ENCODE measurements around the gene PCDHGA3. TPM values are rescaled to one million over a fixed set of nuclear protein-coding genes. Genes with fewer than 3 reads are reported as not detected.

Gene PCDHGA3
- polyA plus RNA-seq, 3 donors = not detected

DNA sequence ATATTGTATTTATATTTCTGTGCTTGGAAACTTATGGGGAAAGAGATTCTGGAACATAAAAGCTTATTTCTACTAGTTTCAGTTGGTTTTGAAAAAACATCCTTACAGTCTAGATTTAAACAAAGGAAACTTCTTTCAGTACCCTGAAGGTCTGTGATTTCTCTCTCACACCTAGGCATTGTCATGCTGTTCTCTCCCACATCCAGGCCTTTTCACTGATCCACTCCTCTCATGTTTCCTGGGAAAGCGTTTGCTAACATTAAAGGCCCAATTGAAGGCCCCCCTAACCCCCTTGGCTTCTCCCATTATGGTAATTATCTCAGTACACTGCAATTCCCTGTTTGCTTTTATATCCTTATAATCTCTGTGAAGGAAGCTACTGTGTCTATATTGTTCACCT, 856 bp upstream of the PCDHGA3 start:
- peaks cover 48 to 86% (median 80%) of the 10 kb centered on the region in 7 donors for H3K9me3 Mint-ChIP-seq
- intact Hi-C loops (cut with micrococcal nuclease) = no loop called here
- peaks cover 38 to 74% (median 64%) of the 10 kb centered on the region in 3 donors for H3K27me3 Mint-ChIP-seq (ENCODE audit: low read depth in 3 of 3)

DNA sequence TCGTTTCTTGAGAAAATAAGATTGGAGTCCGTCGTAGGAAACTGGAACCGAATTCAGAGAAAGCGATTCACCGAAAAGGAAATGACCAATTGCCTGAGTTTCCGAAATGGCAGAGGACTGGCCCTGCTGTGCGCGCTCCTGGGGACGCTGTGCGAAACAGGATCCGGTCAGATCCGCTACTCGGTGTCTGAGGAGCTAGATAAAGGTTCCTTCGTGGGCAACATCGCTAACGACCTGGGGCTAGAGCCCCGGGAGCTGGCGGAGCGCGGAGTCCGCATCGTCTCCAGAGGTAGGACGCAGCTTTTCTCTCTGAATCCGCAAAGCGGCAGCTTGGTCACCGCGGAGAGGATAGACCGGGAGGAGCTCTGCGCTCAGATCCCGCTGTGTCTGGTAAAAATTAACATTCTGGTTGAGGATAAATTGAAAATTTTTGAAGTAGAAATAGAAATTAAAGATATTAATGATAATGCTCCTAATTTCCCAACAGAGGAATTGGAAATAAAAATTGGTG, 379 bp downstream of the PCDHGA3 start:
- DNase-seq = no peak
- Mint-ChIP-seq H3K9me3 (peaks cover 44 to 81% (median 74%) of the 10 kb centered on the region in 7 donors), H3K27me3 (ENCODE audit: low read depth in 3 of 3) (peaks cover 31 to 64% (median 53%) of the 10 kb centered on the region in 3 donors), H3K27ac (peak overlapping the region in 1 of 7 donors; percentile 28), H3K36me3 (peaks cover 4 to 11% of the 10 kb centered on the region in 2 donors), H3K4me1 (peaks cover 2% of the 10 kb centered on the region), H3K4me3 (peak overlapping the region; percentile 37 to 66)
- Histone ChIP-seq H3K4me1 (ENCODE audit: control insufficient read depth in 1 of 2, insufficient read depth in 2 of 2, low read length in 2 of 2) (no peaks in the 10 kb centered on the region), H4K20me1 (ENCODE audit: insufficient read depth, low read length) (no peaks in the 10 kb centered on the region), H3K4me2 (replicated peaks; ENCODE audit: extremely low read depth, low read length, poor library complexity, severe bottlenecking) (peak overlapping the region; percentile 22), H3K36me3 (replicated peaks in 1 of 2; ENCODE audit: control insufficient read depth in 1 of 2, insufficient read depth in 2 of 2, low read length in 2 of 2) (no peaks in the 10 kb centered on the region), H3K27ac (ENCODE audit: low read depth in 1 of 2, low read length in 2 of 2) (no peak overlapping the region), H2AFZ (ENCODE audit: insufficient read depth, low read depth, low read length, poor library complexity, severe bottlenecking) (no peak overlapping the region), H3K4me3 (replicated peaks in 1 of 3; ENCODE audit: low read depth in 2 of 3, low read length in 3 of 3) (no peak overlapping the region), H3K9ac (ENCODE audit: insufficient read depth, low read length, poor library complexity, severe bottlenecking) (no peak overlapping the region), H3K9me3 (replicated peaks in 1 of 2; ENCODE audit: control insufficient read depth in 1 of 2, insufficient read depth in 1 of 2, low read length in 2 of 2) (peaks cover 47 to 72% of the 10 kb centered on the region in 2 donors), H3K79me2 (ENCODE audit: insufficient read depth, low read length) (no peaks in the 10 kb centered on the region), H3K27me3 (ENCODE audit: control insufficient read depth in 2 of 2, insufficient read depth in 2 of 2, low read length in 2 of 2) (peaks cover 4 to 48% of the 10 kb centered on the region in 2 donors)
- TF ChIP-seq, protein P1, sequence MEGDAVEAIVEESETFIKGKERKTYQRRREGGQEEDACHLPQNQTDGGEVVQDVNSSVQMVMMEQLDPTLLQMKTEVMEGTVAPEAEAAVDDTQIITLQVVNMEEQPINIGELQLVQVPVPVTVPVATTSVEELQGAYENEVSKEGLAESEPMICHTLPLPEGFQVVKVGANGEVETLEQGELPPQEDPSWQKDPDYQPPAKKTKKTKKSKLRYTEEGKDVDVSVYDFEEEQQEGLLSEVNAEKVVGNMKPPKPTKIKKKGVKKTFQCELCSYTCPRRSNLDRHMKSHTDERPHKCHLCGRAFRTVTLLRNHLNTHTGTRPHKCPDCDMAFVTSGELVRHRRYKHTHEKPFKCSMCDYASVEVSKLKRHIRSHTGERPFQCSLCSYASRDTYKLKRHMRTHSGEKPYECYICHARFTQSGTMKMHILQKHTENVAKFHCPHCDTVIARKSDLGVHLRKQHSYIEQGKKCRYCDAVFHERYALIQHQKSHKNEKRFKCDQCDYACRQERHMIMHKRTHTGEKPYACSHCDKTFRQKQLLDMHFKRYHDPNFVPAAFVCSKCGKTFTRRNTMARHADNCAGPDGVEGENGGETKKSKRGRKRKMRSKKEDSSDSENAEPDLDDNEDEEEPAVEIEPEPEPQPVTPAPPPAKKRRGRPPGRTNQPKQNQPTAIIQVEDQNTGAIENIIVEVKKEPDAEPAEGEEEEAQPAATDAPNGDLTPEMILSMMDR (IDR thresholded peaks at IDR 0.05) = peak; percentile 10
- intact Hi-C loops (cut with micrococcal nuclease) = no loop called here
- 34% methylated on average over 26 of the region's 31 CpGs for WGBS (ENCODE audit: insufficient coverage)

More for the DNA sequence above, 856 bp upstream of the PCDHGA3 start:
- 40% methylated on average over 1 of the region's 1 CpG for WGBS (ENCODE audit: insufficient coverage)
- TF ChIP-seq, protein P1 (IDR thresholded peaks at IDR 0.05) = no peak
- no peak overlapping the region for H3K4me3 Mint-ChIP-seq
- Histone ChIP-seq H3K27me3 (ENCODE audit: control insufficient read depth in 2 of 2, insufficient read depth in 2 of 2, low read length in 2 of 2) (peaks cover 8 to 60% of the 10 kb centered on the region in 2 donors), H3K4me2 (replicated peaks; ENCODE audit: extremely low read depth, low read length, poor library complexity, severe bottlenecking) (no peak overlapping the region), H4K20me1 (ENCODE audit: insufficient read depth, low read length) (no peaks in the 10 kb centered on the region), H3K9ac (ENCODE audit: insufficient read depth, low read length, poor library complexity, severe bottlenecking) (no peak overlapping the region), H3K4me3 (replicated peaks in 1 of 3; ENCODE audit: low read depth in 2 of 3, low read length in 3 of 3) (no peak overlapping the region), H2AFZ (ENCODE audit: insufficient read depth, low read depth, low read length, poor library complexity, severe bottlenecking) (no peak overlapping the region), H3K27ac (ENCODE audit: low read depth in 1 of 2, low read length in 2 of 2) (no peak overlapping the region), H3K79me2 (ENCODE audit: insufficient read depth, low read length) (no peaks in the 10 kb centered on the region), H3K4me1 (ENCODE audit: control insufficient read depth in 1 of 2, insufficient read depth in 2 of 2, low read length in 2 of 2) (no peaks in the 10 kb centered on the region), H3K36me3 (replicated peaks in 1 of 2; ENCODE audit: control insufficient read depth in 1 of 2, insufficient read depth in 2 of 2, low read length in 2 of 2) (no peaks in the 10 kb centered on the region), H3K9me3 (replicated peaks in 1 of 2; ENCODE audit: control insufficient read depth in 1 of 2, insufficient read depth in 1 of 2, low read length in 2 of 2) (peaks cover 53 to 79% of the 10 kb centered on the region in 2 donors)
- no peak overlapping the region for H3K27ac Mint-ChIP-seq
- DNase-seq = no peak
- peaks cover 2% of the 10 kb centered on the region for H3K4me1 Mint-ChIP-seq
- peaks cover 4 to 11% of the 10 kb centered on the region in 2 donors for H3K36me3 Mint-ChIP-seq
